Suprapubic skin (tissue), 4 donors: ENCODE measurements around the gene L3MBTL2. TPM values are rescaled to one million over a fixed set of nuclear protein-coding genes. Genes with fewer than 3 reads are reported as not detected.

Experiments used
- DNase-seq, 2 donors: peaks; one replicate each; pipeline ENCODE4 v3.0.0-alpha.2; 2019; ENCODE audit warnings: low spot score in 2 of 2
- H3K27ac ChIP-seq: fragments of 200-600 bp; sonication (generic); one replicate; pipeline ENCODE4 v1.5.1; 2019
- H3K27me3 ChIP-seq: fragments of 200-600 bp; sonication (generic); one replicate; pipeline ENCODE4 v1.5.1; 2019
- H3K36me3 ChIP-seq: fragments of 200-600 bp; sonication (generic); one replicate; pipeline ENCODE4 v1.5.1; 2019
- H3K4me1 ChIP-seq: fragments of 200-600 bp; sonication (generic); one replicate; pipeline ENCODE4 v1.5.1; 2019
- H3K4me3 ChIP-seq: fragments of 200-600 bp; sonication (generic); one replicate; pipeline ENCODE4 v1.5.1; 2019; ENCODE audit warnings: mild to moderate bottlenecking
- H3K9me3 ChIP-seq: fragments of 200-600 bp; sonication (generic); one replicate; pipeline ENCODE4 v1.5.1; 2019
- EP300 ChIP-seq: sonication (generic); formaldehyde crosslinking; IDR thresholded peaks from one replicate; pipeline ENCODE4 v1.6.1; 2017; ENCODE audit warnings: antibody characterized with exemption
- POLR2A ChIP-seq, 2 donors: fragments of 450-650 bp; IDR thresholded peaks; one replicate each; pipeline ENCODE4 v1.6.1; 2017; ENCODE audit warnings: antibody characterized with exemption in 2 of 2, mild to moderate bottlenecking in 2 of 2, moderate library complexity in 2 of 2
- POLR2AphosphoS5 ChIP-seq, 3 donors: sonication (generic); formaldehyde crosslinking; IDR thresholded peaks; one replicate each; pipeline ENCODE4 v1.6.1; 2017; ENCODE audit warnings: antibody characterized with exemption in 3 of 3
- WGBS: methylation state at CpG from one replicate; pipeline ENCODE4 v1.1.5; 2018; 5-methylcytosine and 5-hydroxymethylcytosine counted together
- total RNA-seq, 4 donors: library from RNA; depleted of rRNA; stranded (reverse); fragments of >200 nt; gene quantifications; one replicate each; pipeline ENCODE4 v1.1.0, GENCODE V29; 2016
- TF ChIP-seq, protein P1 (sequence below), 2 donors: fragments of 200-600 bp in 1 of 2; fragments of 450-650 bp in 1 of 2; sonication (generic) in 1 of 2; IDR thresholded peaks; one replicate each; pipeline ENCODE4 v1.5.1; 2016 to 2019; ENCODE audit warnings: antibody characterized with exemption in 2 of 2, mild to moderate bottlenecking in 1 of 2, moderate library complexity in 1 of 2

The L3MBTL2 gene
- total RNA-seq, 4 donors from 2014 or later, result 13.2 to 36.5 (median 17.4) TPM

DNA sequence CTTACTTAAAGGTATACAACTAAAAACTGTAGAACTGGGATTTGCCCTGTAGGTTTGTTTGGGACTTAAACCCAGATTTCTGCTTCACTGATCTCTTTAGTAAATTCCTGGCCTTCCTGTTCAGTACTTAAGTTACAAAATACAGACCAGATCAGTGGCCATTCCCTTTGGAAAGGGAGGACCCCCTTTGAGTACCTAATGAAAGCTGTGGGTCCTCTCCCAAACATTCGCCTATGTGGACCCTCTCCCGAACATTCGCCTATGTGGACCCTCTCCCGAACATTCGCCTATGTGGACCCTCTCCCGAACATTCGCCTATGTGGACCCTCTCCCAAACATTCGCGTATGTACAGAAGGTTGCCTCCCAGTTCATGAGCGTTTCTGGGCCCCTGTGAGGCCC lies 10.3 kb downstream of the L3MBTL2 start:
- no peaks in the 10 kb centered on the region for H3K27me3 ChIP-seq
- no peak overlapping the region for H3K27ac ChIP-seq
- TF ChIP-seq POLR2A (IDR thresholded peaks at IDR 0.05), result no peak
- H3K4me3 ChIP-seq, result no peak overlapping the region
- peaks cover 13% of the 10 kb centered on the region for H3K4me1 ChIP-seq
- DNase-seq, result no peak
- peaks cover 42% of the 10 kb centered on the region for H3K36me3 ChIP-seq
- WGBS, result 96% methylated on average over 10 of the region's 10 CpGs
- no peaks in the 10 kb centered on the region for H3K9me3 ChIP-seq

DNA sequence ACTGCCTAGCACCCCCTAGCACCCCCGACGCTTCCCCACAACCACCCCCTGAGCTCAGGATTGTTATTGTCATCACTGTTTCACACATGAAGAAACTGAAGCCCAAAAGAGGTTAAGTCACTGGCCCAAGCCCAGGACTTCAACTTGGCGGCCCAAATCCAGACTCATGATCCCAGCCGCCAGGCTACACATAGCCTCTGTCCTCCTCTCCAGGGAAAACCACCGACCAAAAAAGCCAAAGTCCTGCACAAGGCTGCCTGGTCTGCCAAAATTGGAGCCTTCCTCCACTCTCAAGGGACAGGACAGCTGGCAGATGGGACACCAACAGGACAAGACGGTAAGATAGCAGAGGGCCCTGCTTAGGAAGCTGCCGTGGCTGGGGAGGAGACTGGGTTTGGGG lies 10.8 kb downstream of the L3MBTL2 start:
- Histone ChIP-seq H3K9me3 (no peaks in the 10 kb centered on the region), H3K27ac (no peak overlapping the region), H3K36me3 (peaks cover 39% of the 10 kb centered on the region), H3K27me3 (no peaks in the 10 kb centered on the region), H3K4me1 (peaks cover 13% of the 10 kb centered on the region), H3K4me3 (no peak overlapping the region)
- WGBS, result 95% methylated on average over 7 of the region's 7 CpGs
- TF ChIP-seq EP300 (no peak), POLR2A (IDR thresholded peaks at IDR 0.05) (no peak)
- DNase-seq, result no peak

DNA sequence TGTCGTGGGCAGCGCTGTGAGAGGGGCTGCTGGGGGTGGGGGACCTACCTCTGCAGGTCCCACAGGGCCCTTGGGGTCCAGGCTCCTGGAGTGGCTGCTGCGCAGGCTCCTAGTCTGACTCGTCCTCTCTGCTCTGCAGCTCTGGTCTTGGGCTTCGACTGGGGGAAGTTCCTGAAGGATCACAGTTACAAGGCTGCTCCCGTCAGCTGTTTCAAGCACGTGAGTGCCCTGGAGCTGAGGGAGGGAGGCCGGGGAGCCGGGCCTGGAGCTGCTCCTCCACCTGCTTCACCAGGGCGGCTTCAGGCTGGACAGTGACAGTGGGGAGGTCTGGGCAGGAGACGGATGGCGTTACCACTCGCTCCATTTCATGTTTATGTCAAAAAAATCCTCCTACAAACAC lies 11.9 kb downstream of the L3MBTL2 start:
- Histone ChIP-seq H3K27ac (peak overlapping the region; percentile 69), H3K36me3 (peaks cover 47% of the 10 kb centered on the region), H3K4me3 (peak overlapping the region; percentile 13), H3K4me1 (peaks cover 13% of the 10 kb centered on the region), H3K27me3 (no peaks in the 10 kb centered on the region), H3K9me3 (no peaks in the 10 kb centered on the region)
- DNase-seq, result no peak
- WGBS, result 74% methylated on average over 11 of the region's 13 CpGs
- TF ChIP-seq POLR2AphosphoS5 (IDR thresholded peaks at IDR 0.05) (no peak), EP300 (no peak), POLR2A (IDR thresholded peaks at IDR 0.05) (no peak)
- TF ChIP-seq, protein P1, sequence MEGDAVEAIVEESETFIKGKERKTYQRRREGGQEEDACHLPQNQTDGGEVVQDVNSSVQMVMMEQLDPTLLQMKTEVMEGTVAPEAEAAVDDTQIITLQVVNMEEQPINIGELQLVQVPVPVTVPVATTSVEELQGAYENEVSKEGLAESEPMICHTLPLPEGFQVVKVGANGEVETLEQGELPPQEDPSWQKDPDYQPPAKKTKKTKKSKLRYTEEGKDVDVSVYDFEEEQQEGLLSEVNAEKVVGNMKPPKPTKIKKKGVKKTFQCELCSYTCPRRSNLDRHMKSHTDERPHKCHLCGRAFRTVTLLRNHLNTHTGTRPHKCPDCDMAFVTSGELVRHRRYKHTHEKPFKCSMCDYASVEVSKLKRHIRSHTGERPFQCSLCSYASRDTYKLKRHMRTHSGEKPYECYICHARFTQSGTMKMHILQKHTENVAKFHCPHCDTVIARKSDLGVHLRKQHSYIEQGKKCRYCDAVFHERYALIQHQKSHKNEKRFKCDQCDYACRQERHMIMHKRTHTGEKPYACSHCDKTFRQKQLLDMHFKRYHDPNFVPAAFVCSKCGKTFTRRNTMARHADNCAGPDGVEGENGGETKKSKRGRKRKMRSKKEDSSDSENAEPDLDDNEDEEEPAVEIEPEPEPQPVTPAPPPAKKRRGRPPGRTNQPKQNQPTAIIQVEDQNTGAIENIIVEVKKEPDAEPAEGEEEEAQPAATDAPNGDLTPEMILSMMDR (IDR thresholded peaks at IDR 0.05), result no peak

DNA sequence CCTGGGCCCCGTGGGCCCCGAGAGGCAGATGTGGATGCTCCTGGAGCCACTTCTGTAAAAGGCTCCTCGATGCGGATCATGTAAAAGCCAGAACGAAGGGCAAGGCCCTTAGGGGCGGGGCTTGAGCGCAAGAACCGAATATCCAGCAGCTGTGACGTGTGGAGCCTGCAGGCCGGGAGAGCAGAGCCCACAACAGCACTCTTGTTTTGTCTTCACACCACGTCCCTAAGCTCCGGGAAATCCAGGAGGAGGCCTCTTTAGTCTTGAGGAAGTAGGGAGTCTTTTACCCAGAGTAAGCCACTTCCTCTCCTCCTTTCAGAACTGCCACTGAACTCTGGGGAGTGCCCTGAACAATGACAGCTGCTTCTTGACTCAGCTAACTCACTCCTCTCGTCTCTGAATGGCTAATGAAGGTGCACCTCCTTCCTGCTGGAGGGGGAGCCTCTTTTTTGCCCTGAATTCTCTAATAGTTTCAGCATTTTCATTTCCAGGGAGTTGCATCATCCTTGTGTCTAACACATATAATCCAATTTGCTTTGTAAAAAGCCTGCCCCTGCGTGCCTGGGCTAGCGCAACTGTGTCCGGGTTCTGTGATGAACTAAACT lies 12.5 kb downstream of the L3MBTL2 start:
- peaks cover 13% of the 10 kb centered on the region for H3K4me1 ChIP-seq
- WGBS, result 39% methylated on average over 15 of the region's 16 CpGs
- no peaks in the 10 kb centered on the region for H3K27me3 ChIP-seq
- DNase-seq, result peak in 1 of 2 donors; percentile 75
- peaks cover 51% of the 10 kb centered on the region for H3K36me3 ChIP-seq
- H3K4me3 ChIP-seq, result peak overlapping the region; percentile 13
- no peaks in the 10 kb centered on the region for H3K9me3 ChIP-seq
- TF ChIP-seq POLR2AphosphoS5 (IDR thresholded peaks at IDR 0.05) (peak in 1 of 3 donors; percentile 31), EP300 (no peak)
- peak overlapping the region; percentile 69 for H3K27ac ChIP-seq

DNA sequence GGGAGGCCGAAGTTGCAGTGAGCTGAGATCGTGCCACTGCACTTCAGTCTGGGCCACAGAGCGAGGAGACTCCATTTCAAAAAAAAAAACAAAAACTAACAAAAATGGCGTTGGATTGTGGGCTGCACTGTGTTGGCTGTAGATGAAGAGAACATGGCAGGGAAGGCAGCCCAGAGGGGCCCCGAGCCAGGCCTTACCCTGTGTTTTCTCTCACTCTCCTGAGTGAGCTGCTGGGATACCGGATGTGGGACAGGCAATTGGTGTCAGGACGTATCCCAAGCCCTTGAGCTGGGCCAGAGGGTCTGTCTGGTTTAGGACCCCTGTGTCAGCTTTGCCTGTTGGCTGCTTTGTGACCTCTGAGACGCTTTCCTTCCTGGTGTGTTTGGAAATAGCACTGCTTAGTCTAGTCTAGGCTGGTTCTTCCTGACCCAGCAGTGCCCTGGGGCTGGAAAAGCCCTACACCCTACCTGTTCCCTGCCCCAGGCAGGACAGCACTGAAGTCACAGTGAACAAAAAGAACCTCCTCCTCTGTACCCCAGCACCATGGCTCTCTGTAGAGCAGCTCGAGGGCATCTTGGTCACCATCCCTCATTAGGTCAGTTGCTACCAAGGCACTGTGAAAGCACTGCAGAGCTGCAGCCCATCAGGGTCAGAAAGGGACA lies 17.9 kb downstream of the L3MBTL2 start:
- 76% methylated on average over 9 of the region's 9 CpGs for WGBS
- no peaks in the 10 kb centered on the region for H3K27me3 ChIP-seq
- no peak overlapping the region for H3K4me3 ChIP-seq
- H3K9me3 ChIP-seq, result no peaks in the 10 kb centered on the region
- H3K36me3 ChIP-seq, result peaks cover 78% of the 10 kb centered on the region
- H3K4me1 ChIP-seq, result no peaks in the 10 kb centered on the region
- no peak for DNase-seq
- no peak for TF ChIP-seq EP300
- TF ChIP-seq, protein P1 (IDR thresholded peaks at IDR 0.05), result no peak
- no peak for TF ChIP-seq POLR2A (IDR thresholded peaks at IDR 0.05)
- TF ChIP-seq POLR2AphosphoS5 (IDR thresholded peaks at IDR 0.05), result no peak
- no peak overlapping the region for H3K27ac ChIP-seq

DNA sequence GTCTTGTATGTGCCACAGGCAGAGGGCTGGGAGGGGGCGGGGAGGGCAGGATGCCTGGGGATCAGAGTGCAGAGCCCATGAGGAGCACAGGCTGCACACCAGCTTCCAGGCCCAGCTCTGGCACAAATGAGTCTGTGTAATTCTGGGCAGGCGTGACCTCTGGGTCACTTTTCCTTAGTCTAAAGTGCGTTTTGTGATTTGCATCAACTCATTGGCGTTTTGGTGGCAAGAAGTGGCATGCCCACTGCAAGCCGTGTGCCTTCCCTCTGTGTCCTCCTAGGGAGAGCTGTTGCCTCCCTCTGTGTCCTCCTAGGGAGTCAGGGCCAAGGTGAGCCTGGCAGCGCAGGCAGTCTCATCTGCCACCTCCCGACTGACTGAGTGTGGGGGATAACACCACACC lies 18.4 kb downstream of the L3MBTL2 start:
- TF ChIP-seq POLR2AphosphoS5 (IDR thresholded peaks at IDR 0.05), result no peak
- no peak for TF ChIP-seq EP300
- no peak for TF ChIP-seq POLR2A (IDR thresholded peaks at IDR 0.05)
- TF ChIP-seq, protein P1 (IDR thresholded peaks at IDR 0.05), result no peak
- Histone ChIP-seq H3K27ac (no peak overlapping the region), H3K4me1 (no peaks in the 10 kb centered on the region), H3K27me3 (no peaks in the 10 kb centered on the region), H3K9me3 (no peaks in the 10 kb centered on the region), H3K36me3 (peaks cover 83% of the 10 kb centered on the region), H3K4me3 (no peak overlapping the region)
- 60% methylated on average over 1 of the region's 7 CpGs for WGBS
- no peak for DNase-seq
